Stimulated activated CD4-positive, alpha-beta T cell treated with anti-CD3 and anti-CD28 coated beads, TNF-alpha, amount 100 ng/mL, for 4 hours (primary cell): ENCODE data around the gene CAB39L.

ENCODE experiments used
- DNase-seq, 3 experiments: peaks; one replicate each; pipeline ENCODE4 v3.0.0-alpha.2; 2020; ENCODE audit warnings: low read depth in 3 of 3

Gene CAB39L

DNA sequence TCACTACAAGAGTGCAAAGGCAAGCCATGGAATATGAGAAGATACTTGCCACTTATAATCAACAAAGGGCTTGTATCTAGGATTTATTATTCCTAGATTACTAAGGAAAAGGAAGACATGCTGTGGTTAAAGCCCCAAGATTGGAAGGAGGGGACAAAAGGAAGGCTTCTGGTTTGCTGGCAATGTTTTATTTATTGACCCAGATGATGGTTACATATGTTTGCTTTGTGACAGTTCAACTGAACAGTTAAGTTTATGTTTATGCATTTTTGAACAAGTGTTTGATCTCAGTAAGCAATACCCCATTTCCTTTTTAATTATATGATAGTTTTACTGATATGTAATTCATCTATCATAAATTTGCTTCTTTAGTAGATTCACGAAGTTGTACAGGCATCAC lies 155.9 kb downstream of the CAB39L start:
- DNase-seq, result no peak

- DNase-seq, result no peak
These were observed 164.0 kb downstream of the CAB39L start for GRCh38 chr13:49279885-49280284.

DNA sequence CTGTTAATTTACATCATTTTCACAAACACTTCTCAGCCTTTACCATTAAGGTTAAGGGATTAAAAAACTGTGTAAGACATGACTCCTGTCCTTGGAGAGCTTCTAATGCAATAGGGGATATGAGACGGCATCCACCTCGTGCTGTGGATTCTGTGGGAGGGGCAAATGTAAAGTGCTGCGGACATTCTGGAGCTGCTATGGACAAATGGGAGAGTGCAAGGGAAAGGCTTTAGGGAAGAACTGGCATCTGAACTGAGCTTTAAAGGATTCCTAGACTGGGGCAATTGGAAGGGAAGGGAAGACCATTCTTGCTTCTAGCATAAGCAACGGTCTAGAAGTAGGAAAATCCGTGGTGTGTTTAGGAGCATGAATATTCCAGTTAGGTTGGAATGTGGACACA lies 164.8 kb downstream of the CAB39L start:
- no peak for DNase-seq

- no peak for DNase-seq
These were observed 165.7 kb downstream of the CAB39L start for GRCh38 chr13:49278211-49278610.

GRCh38 chr13:49272296-49272695 lies 171.6 kb downstream of the CAB39L start:
- no peak for DNase-seq

- no peak for DNase-seq
These were observed 172.6 kb downstream of the CAB39L start for GRCh38 chr13:49271264-49271663.

GRCh38 chr13:49265822-49266221 lies 178.0 kb downstream of the CAB39L start:
- no peak for DNase-seq

- no peak for DNase-seq
These were observed 181.2 kb downstream of the CAB39L start for GRCh38 chr13:49262634-49263033.

DNA sequence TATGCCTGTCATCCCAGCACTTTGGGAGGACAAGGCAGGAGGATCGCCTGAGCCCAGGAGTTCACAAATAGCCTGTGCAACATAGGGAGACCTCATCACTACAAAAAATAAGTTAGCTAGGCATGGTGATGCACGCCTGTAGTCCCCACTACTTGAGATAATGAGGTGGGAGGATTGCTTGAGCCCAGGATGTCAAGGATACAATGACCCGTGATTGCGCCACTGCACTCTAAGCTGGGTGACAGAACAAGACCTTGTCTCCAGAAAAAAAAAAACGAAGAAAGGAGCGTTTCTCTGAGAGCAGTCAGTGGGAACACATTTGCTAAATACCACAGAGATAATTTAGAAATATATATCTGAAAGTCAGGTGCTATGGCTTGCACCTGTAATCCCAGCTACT lies 184.3 kb downstream of the CAB39L start:
- DNase-seq, result no peak
